ENCODE data around the gene C2orf72. TPM values are rescaled to one million over a fixed set of nuclear protein-coding genes. Genes with fewer than 3 reads are reported as not detected.

Gene C2orf72
- total and polyA plus RNA-seq, 10 of the 15 experiments (the other 5 are each of a cell fraction or from before 2014, with no cell fraction given), result under 0.01 to 0.29 (median 0.10) TPM; not detected in 6

- TF ChIP-seq RELB (IDR thresholded peaks at IDR 0.05; ENCODE audit: low read depth) (peak; percentile 34; the same call in 1 of the 2 replicates), CHD1 (IDR thresholded peaks at IDR 0.05; ENCODE audit: low read depth, low read length) (no peak), NRF1 (conservative IDR thresholded peaks at IDR 0.05; ENCODE audit: low read depth, low read length) (0 out of 2 replicates have a peak, but pooled peaks have one; percentile 23), KAT2A (conservative IDR thresholded peaks at IDR 0.05; ENCODE audit: control insufficient read depth, low read depth, low read length) (no peak), NR2F1 (conservative IDR thresholded peaks at IDR 0.05) (peak; percentile 19; the same call in 1 of the 2 replicates), IKZF2 (IDR thresholded peaks at IDR 0.05) (peak; percentile 25 to 48; a peak in 2 of 4 replicates), CBFB (IDR thresholded peaks at IDR 0.05; ENCODE audit: low read depth) (peak; percentile 55; the same call in 1 of the 2 replicates), MXI1 (IDR thresholded peaks at IDR 0.05; ENCODE audit: low read depth, low read length) (peak; percentile 64), HCFC1 (IDR thresholded peaks at IDR 0.05; ENCODE audit: low read length) (0 out of 2 replicates have a peak, but pooled peaks have one; percentile 16), RAD21 (IDR thresholded peaks at IDR 0.05; ENCODE audit: insufficient read depth, low read depth, low read length) (peak; percentile 64), BCL3 (IDR thresholded peaks at IDR 0.05; ENCODE audit: borderline replicate concordance, insufficient read depth, low read depth, low read length, poor library complexity, severe bottlenecking) (no peak), NFYB (IDR thresholded peaks at IDR 0.05; ENCODE audit: insufficient read depth, low read depth, low read length) (no peak), IKZF1 (conservative IDR thresholded peaks at IDR 0.05) (peak; percentile 77), CBX5 (IDR thresholded peaks at IDR 0.05; ENCODE audit: low read depth) (no peak), GABPA (IDR thresholded peaks at IDR 0.05; ENCODE audit: low read depth) (0 out of 2 replicates have a peak, but pooled peaks have one; percentile 39), SIN3A (IDR thresholded peaks at IDR 0.05; ENCODE audit: low read depth, low read length) (0 out of 2 replicates have a peak, but pooled peaks have one; percentile 38), CUX1 (IDR thresholded peaks at IDR 0.05; ENCODE audit: insufficient replicate concordance, low read depth, low read length) (no peak)
These were observed 15.4 kb downstream of the C2orf72 start (continued) for GRCh38 chr2:231052494-231053451.

Data from GM12878 (cell line).